Middle frontal gyrus (tissue), 1 donor: ENCODE results near the gene PPP1R14C.

ENCODE experiments used
- DNase-seq: peaks from one replicate; pipeline ENCODE4 v3.0.0-alpha.2; 2015; ENCODE audit warnings: low spot score; ENCODE audit errors: extremely low spot score

PPP1R14C gene

DNA sequence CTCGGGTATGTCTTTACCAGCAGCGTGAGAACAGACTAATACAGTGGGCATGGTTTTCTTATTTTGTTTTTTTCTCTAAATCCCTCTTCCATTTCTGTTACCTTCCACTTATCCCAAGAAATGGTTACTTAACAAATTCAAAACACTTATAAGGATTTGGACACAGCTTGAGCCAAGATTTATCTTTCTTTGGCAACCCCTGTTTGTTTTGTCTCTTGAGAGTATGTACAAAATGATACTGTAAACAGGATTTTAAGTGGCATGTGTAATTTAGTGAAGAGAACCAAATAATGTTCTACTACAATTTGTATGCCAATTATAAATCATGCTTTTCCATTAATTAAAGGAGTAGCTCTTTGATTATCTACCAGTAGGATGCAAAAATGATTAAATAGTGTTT is 51.4 kb downstream of the PPP1R14C start:
- DNase-seq = no peak

DNA sequence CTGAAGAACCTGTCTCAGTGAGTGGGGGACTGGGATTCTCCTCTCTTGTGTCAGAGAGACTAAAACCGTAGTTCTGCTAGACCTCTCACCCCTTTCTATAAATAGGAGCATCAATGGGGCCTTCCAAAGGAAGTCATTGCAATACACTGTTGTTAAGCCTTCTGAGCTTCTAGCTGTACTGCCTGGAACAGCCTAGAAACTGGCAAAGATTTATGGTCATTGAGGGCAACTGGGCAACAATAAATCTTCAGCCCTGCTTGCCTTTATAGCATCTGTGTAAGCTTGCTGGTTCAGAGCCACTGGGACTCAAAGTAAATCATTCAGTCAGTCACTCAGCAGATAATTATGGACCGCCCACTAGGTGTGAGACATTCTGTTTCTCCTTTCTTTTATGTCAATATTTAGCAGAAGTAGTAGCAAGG is 53.2 kb downstream of the PPP1R14C start:
- DNase-seq = no peak

DNA sequence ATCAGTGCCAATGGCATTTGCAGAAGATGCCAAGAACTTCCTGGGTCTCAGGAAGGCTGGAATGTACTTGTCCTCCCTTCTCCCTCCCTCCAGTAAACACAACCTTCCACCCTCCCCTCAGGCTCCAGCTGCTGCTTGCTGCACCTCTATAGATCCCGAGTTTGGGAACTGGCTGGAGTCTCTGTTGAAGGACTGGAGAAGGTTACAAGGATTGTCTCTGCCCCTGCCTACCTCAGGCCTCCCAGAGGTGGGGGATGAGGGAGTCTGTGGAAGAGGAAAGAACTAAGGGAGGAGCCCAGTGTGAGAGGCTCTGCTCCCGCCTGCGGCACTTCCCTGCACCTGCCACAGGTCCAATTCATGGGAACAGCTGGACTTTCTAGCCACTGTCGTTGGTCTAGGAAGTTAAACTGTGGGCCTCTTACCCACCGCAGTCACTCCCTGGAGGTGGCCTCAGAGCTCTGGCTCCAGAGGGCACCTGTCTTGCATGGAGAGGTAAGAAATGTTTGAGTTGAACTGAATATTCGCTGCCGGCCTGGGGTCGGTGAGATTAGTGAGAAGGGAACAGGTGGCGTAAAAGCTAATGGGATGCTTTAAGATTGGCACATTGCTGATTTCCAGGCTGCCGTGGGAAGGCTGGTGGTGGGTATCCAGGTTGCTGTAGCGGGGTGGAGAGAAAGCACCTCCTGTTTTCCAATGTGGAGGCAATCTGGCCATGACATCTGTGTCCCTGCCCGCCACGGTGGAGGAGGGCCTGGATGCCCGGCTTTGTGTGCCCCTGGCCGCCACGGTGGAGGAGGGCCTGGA is 54.3 kb downstream of the PPP1R14C start:
- DNase-seq = no peak

- no peak for DNase-seq
These were observed 55.7 kb downstream of the PPP1R14C start for GRCh38 chr6:150198532-150198931.

DNA sequence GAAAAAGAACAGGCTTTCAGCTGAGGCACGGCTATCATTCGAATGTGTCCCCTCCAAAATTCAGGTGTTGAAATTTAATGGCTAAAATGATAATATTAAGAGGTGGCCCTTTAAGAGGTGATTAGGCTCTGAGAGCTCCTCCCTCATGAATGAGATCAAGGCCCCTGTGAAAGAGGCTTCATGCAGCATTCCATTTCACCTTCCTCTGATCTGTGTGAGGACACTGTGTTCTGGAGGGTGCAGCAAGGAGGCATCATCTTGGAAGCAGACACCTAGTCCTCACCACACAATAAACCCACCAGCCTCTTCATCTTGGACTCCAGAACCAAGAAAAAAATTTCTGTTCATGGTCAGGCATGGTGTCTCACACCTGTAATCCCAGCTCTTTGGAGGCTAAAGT is 56.4 kb downstream of the PPP1R14C start:
- DNase-seq = no peak

GRCh38 chr6:150200428-150201100 is 57.7 kb downstream of the PPP1R14C start:
- no peak for DNase-seq

DNA sequence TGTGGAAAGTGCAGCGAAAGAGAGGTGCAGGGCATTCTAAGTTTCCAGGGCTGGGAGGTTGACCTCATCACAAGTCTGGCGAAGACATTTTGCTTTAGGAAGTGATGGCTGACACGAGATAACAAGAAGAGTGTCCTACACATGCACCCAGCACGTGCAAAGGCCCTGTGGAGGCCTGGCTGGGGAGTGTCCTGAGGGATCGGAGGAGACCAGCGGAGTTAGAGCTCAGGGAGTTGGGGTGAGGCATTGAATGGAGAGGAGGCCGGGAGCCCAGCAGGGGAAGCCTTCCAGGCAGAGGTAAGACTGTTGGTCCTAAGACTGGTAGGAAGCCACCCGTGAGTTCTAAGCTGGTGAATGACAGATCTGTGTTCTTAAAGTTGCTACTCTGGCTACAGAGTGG is 58.4 kb downstream of the PPP1R14C start:
- DNase-seq = no peak

DNA sequence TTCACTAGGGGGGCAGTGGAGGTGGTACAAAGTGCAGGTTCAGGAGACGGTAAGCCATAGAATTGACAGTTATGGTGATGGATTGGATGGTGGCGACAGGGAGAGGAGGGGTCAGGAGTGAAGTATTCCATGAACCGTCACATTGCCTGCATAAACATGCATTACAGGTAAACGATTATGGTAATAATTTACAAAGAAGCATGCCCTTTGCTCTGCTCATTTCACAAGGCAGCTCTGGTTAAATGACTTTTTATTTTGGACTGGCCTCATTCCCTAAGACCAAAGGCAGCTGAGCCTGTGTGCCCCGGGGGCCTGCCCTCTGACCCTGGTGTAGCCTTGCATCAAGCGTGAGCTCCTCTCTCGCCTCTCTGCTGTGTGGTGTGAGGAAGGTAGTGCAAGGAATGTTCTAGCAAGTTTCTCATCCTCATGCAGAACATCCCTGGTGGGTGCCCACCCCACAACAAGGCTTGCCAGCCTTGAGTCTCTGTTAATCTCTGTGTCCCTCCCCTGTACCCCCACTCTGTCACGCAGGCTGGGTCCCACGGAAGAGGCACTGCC is 59.0 kb downstream of the PPP1R14C start:
- DNase-seq = no peak

GRCh38 chr6:150202404-150202803 is 59.6 kb downstream of the PPP1R14C start:
- no peak for DNase-seq

GRCh38 chr6:150202934-150203333 is 60.1 kb downstream of the PPP1R14C start:
- DNase-seq = no peak

DNA sequence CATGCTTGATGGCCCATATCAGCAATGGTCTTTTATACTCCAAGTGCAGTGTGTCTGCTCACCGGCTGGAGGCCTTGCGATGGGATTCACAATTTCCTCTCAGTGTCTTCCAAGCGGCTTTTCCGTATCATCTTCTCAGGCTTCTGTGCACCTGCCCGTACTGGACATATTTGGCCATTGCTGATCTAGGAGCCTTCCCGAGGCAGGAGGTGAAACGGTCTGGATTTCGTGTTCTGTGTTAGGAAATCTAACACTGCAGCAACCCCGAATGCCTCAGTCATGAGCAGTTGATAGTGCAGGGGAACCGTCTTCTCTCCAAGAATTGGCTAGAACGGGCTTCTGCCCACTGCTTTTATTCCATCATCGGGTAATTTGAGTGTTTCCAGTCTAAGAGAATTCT is 60.5 kb downstream of the PPP1R14C start:
- DNase-seq = no peak

- no peak for DNase-seq
These were observed 61.2 kb downstream of the PPP1R14C start for GRCh38 chr6:150203871-150204545.

GRCh38 chr6:150204705-150205472 is 62.0 kb downstream of the PPP1R14C start:
- no peak for DNase-seq

GRCh38 chr6:150207931-150208570 is 65.2 kb downstream of the PPP1R14C start:
- DNase-seq = no peak

DNA sequence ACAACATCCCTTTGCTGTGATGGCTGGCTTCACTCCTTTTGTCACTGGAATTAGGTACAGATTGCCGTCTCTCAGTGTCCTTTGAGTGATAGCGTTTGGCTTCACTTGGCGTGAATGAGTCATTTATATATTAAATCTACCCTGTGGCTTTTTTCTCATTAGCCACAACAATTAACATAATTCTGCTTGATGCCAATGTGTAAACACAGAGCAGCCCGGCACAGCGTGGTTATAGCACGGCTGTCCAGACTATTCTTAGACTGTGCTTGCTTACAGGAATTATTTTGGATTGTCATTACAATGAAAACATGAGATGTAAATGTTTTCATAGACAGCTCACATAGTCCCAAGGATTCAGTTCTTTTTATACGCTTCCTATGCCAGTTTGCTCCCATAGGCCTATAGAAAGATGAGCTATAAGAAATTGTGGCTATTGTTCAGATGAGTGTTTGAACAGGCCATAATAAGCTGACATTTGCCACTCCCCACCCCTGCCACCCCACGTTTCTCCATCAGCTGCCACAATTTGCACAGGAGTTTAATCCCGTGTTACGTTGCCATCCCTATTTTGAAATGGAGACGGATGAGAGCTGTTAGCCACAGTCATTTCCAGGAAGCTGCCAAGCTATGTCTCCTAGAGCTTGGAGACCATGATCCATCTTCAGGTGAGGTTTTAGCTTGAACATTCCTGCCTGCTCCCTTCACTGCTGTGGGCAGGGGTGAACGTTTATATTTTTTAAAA is 65.9 kb downstream of the PPP1R14C start:
- DNase-seq = no peak

DNA sequence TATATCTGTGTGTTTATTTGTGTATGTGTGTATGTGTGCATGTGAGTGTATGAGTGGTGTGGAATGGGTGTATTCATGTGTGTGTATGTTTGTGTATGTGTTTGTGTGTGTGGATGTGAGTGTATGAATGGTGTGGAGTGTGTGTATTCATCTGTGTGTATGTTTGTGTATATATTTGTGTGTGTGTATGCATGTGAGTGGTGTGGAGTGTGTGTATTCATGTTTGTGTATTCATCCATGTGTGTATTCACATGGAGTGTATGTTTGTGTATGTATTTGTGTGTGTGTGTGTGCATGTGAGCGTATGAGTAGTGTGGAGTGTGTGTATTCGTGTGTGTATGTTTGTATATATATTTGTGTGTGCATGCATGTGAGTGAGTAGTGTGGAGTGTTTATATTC is 66.6 kb downstream of the PPP1R14C start:
- no peak for DNase-seq

- DNase-seq = no peak
These were observed 69.1 kb downstream of the PPP1R14C start for GRCh38 chr6:150211700-150212511.

GRCh38 chr6:150212778-150213177 is 69.9 kb downstream of the PPP1R14C start:
- no peak for DNase-seq

DNA sequence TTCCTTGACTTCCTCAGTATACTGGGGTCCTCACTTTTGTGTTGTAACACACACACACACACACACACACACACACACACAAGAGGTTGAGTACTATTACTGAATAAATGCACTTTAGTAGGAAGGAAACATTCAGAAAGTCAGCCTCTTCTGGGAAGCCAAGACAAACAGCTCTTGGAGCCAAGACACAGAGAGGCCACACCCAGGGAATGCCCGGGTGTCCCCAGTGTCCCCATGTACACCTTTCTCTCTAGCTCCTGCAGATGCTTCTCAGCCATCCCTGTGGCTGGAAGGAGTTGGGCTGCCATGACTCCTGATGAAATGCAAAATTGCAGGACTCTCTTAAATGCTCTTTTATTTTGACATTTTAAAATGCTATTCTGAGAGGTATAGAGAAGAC is 70.5 kb downstream of the PPP1R14C start:
- DNase-seq = no peak
